ENCODE results near the gene PNCK.

The PNCK gene

GRCh38 chrX:153673428-153674218, at the start of gene PNCK:
TSS of gene PNCK (minus strand) at chrX:153673813. CDS start at chrX:153673076, 737 bp downstream.
- no peak for TF ChIP-seq CTCF (IDR thresholded peaks at IDR 0.05; ENCODE audit: borderline replicate concordance, insufficient read depth, low read depth, low read length)
- H3K4me3 ChIP-seq (ENCODE audit: low read depth, low read length) = no peak within 1 kb of the TSS

- no peak for TF ChIP-seq CTCF (IDR thresholded peaks at IDR 0.05; ENCODE audit: borderline replicate concordance, insufficient read depth, low read depth, low read length)
- H3K4me3 ChIP-seq (ENCODE audit: low read depth, low read length) = peak overlapping the region; percentile 68
Observed at GRCh38 chrX:153722704-153723350, 49.2 kb upstream of the PNCK start.

GRCh38 chrX:153719701-153720100, 46.1 kb upstream of the PNCK start:
- TF ChIP-seq CTCF (IDR thresholded peaks at IDR 0.05; ENCODE audit: borderline replicate concordance, insufficient read depth, low read depth, low read length) = no peak
- no peak overlapping the region for H3K4me3 ChIP-seq (ENCODE audit: low read depth, low read length)

- no peak for TF ChIP-seq CTCF (IDR thresholded peaks at IDR 0.05; ENCODE audit: borderline replicate concordance, insufficient read depth, low read depth, low read length)
- H3K4me3 ChIP-seq (ENCODE audit: low read depth, low read length) = no peak overlapping the region
Observed at GRCh38 chrX:153719238-153719637, 45.6 kb upstream of the PNCK start.

- no peak for TF ChIP-seq CTCF (IDR thresholded peaks at IDR 0.05; ENCODE audit: borderline replicate concordance, insufficient read depth, low read depth, low read length)
- no peak overlapping the region for H3K4me3 ChIP-seq (ENCODE audit: low read depth, low read length)
Observed at GRCh38 chrX:153717445-153717844, 43.8 kb upstream of the PNCK start.

GRCh38 chrX:153714256-153714655, 40.6 kb upstream of the PNCK start:
- H3K4me3 ChIP-seq (ENCODE audit: low read depth, low read length) = no peak overlapping the region
- TF ChIP-seq CTCF (IDR thresholded peaks at IDR 0.05; ENCODE audit: borderline replicate concordance, insufficient read depth, low read depth, low read length) = no peak

Measured in GM12875 (cell line).